ENCODE measurements around the gene AGBL3. TPM values are rescaled to one million over a fixed set of nuclear protein-coding genes. Genes with fewer than 3 reads are reported as not detected.
A peak's percentile ranks its signal among the peaks of the same experiment; 100 is the strongest.

The AGBL3 gene
- total and polyA plus RNA-seq, 9 of the 15 experiments (the other 6 are each of a cell fraction or from before 2014, with no cell fraction given): 0.54 to 2.9 (median 1.7) TPM

- TF ChIP-seq CREB1 (IDR thresholded peaks at IDR 0.05): peak; percentile 59
- TF ChIP-seq CREB1 (CRISPR knock-in tag; IDR thresholded peaks at IDR 0.05): peak; percentile 75
- peak; percentile 77 for TF ChIP-seq PHF21A (IDR thresholded peaks at IDR 0.05; ENCODE audit: borderline replicate concordance, low read depth)
- no peak for TF ChIP-seq ZNF561 (CRISPR knock-in tag; conservative IDR thresholded peaks at IDR 0.05)
- TF ChIP-seq MYNN (IDR thresholded peaks at IDR 0.05): no peak
- TF ChIP-seq MYNN (CRISPR knock-in tag; IDR thresholded peaks at IDR 0.05): no peak
- TF ChIP-seq EWSR1 (IDR thresholded peaks at IDR 0.05; ENCODE audit: borderline replicate concordance, low read depth, partially characterized antibody): no peak
- TF ChIP-seq CBFA2T3 (IDR thresholded peaks at IDR 0.05): no peak; the same call in 1 of the 2 replicates
- no peak for TF ChIP-seq ARID3A (IDR thresholded peaks at IDR 0.05; ENCODE audit: borderline replicate concordance, low read depth, low read length)
- no peak for TF ChIP-seq ZNF707 (CRISPR knock-in tag; conservative IDR thresholded peaks at IDR 0.05)
- TF ChIP-seq TGIF2 (CRISPR knock-in tag; IDR thresholded peaks at IDR 0.05): 0 out of 2 replicates have a peak, but pooled peaks have one; percentile 59
- TF ChIP-seq TCF3 (CRISPR knock-in tag; IDR thresholded peaks at IDR 0.05): peak; percentile 19; the same call in 1 of the 2 replicates
- TF ChIP-seq POLR2AphosphoS5 (IDR thresholded peaks at IDR 0.05; ENCODE audit: control insufficient read depth, insufficient read depth, low read depth, low read length): peak; percentile 66
- TF ChIP-seq MNT (conservative IDR thresholded peaks at IDR 0.05): peak; percentile 55 to 82; a peak in 3 of 4 replicates
- TF ChIP-seq MCM5 (IDR thresholded peaks at IDR 0.05; ENCODE audit: low read depth): no peak
- TF ChIP-seq ZNF449 (CRISPR knock-in tag; IDR thresholded peaks at IDR 0.05): no peak
- TF ChIP-seq RFX7 (CRISPR knock-in tag; IDR thresholded peaks at IDR 0.05): no peak
- peak; percentile 65 for TF ChIP-seq SMARCC2 (IDR thresholded peaks at IDR 0.05; ENCODE audit: low read depth)
- TF ChIP-seq GTF3C2 (IDR thresholded peaks at IDR 0.05; ENCODE audit: borderline replicate concordance, extremely low read depth, insufficient read length): no peak
- TF ChIP-seq CBFA2T2 (conservative IDR thresholded peaks at IDR 0.05): no peak
- TF ChIP-seq ZNF263 (CRISPR knock-in tag; IDR thresholded peaks at IDR 0.05; ENCODE audit: borderline replicate concordance): no peak
These were observed at the start of gene AGBL3 (continued) for GRCh38 chr7:134986363-134987251.
